Lower lobe of right lung (tissue), 2 donors: ENCODE results near the gene SCMH1. TPM values are rescaled to one million over a fixed set of nuclear protein-coding genes. Genes with fewer than 3 reads are reported as not detected.
A peak's percentile ranks its signal among the peaks of the same experiment; 100 is the strongest.

Source experiments
- ATAC-seq, 2 donors: fragments of 200-7000 bp; cut with Tn5 transposase; one replicate each; pipeline ENCODE4 v1.9.1; 2020 to 2022; ENCODE audit warnings: mild to moderate bottlenecking in 2 of 2, moderate library complexity in 2 of 2
- DNase-seq: peaks from one replicate; pipeline ENCODE4 v3.0.0-alpha.2; 2020
- H3K27ac ChIP-seq: fragments of 200-600 bp; one replicate; pipeline ENCODE4 v1.8.0; 2022
- H3K27me3 ChIP-seq: fragments of 200-600 bp; one replicate; pipeline ENCODE4 v1.8.0; 2022; ENCODE audit warnings: low read depth
- H3K36me3 ChIP-seq: fragments of 200-600 bp; one replicate; pipeline ENCODE4 v1.8.0; 2022; ENCODE audit warnings: mild to moderate bottlenecking
- H3K4me1 ChIP-seq: fragments of 200-600 bp; one replicate; pipeline ENCODE4 v1.8.0; 2022
- H3K4me3 ChIP-seq: fragments of 200-600 bp; one replicate; pipeline ENCODE4 v1.8.0; 2022; ENCODE audit warnings: mild to moderate bottlenecking
- H3K9me3 ChIP-seq: fragments of 200-600 bp; one replicate; pipeline ENCODE4 v1.8.0; 2022
- intact Hi-C: fragments of 100-400 bp; cut with DNase I; formaldehyde crosslinking; loops from one replicate; pipeline ENCODE4 v1.11.0; 2022
- total RNA-seq: library from RNA; stranded (reverse); fragmentation: NEBNext Ultra II Directional; extraction: Animal tissue kit (Norgen Biotek cat#: 25700); gene quantifications from one replicate; pipeline ENCODE4 v1.2.1, GENCODE V29; 2021
- TF ChIP-seq, protein P1 (sequence below): fragments of 200-600 bp; IDR thresholded peaks from one replicate; pipeline ENCODE4 v1.8.0; 2022; ENCODE audit warnings: antibody characterized with exemption, mild to moderate bottlenecking
- donor health status: DM: no; HTN: yes; CAD: no; lungs with severe emphysema.

The SCMH1 gene
- total RNA-seq, 1 donor from 2014 or later: 30.0 TPM

DNA sequence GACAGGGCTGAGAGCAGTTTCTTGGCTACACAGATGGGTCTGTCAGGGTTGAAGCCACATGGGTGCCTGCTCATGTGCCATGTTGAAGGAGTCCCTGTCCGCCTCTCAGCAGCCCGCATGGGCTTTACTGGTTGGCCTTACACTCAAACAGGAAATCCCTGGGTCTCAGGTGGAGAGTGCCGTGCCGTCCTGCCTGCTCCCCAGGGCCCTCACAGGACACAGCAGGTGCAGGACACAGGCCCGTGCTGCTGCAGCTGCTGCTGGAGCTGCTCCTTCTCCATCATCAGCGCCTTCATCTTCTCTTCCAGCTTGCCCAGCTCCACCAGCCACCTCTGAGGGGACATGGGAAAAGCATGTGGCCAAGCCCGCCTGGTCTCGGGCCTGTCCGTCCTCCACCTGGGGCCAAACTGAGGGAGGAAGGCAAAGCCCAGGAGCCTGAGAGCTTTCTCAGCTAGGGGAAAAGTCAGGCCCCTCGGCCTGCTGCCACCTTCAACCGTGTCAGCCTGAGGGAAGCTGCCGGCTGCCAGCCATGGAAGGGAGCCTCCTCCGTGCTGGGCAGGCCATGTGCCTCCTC lies 226.1 kb downstream of the SCMH1 start:
- H3K9me3 ChIP-seq: no peaks in the 10 kb centered on the region
- H3K4me3 ChIP-seq: no peak overlapping the region
- H3K36me3 ChIP-seq: peaks cover 23% of the 10 kb centered on the region
- TF ChIP-seq, protein P1, sequence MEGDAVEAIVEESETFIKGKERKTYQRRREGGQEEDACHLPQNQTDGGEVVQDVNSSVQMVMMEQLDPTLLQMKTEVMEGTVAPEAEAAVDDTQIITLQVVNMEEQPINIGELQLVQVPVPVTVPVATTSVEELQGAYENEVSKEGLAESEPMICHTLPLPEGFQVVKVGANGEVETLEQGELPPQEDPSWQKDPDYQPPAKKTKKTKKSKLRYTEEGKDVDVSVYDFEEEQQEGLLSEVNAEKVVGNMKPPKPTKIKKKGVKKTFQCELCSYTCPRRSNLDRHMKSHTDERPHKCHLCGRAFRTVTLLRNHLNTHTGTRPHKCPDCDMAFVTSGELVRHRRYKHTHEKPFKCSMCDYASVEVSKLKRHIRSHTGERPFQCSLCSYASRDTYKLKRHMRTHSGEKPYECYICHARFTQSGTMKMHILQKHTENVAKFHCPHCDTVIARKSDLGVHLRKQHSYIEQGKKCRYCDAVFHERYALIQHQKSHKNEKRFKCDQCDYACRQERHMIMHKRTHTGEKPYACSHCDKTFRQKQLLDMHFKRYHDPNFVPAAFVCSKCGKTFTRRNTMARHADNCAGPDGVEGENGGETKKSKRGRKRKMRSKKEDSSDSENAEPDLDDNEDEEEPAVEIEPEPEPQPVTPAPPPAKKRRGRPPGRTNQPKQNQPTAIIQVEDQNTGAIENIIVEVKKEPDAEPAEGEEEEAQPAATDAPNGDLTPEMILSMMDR: no peak
- intact Hi-C loops: no loop called here
- no peak overlapping the region for H3K27ac ChIP-seq
- ATAC-seq (no peak), DNase-seq (no peak)
- H3K27me3 ChIP-seq: no peaks in the 10 kb centered on the region
- peaks cover 15% of the 10 kb centered on the region for H3K4me1 ChIP-seq

DNA sequence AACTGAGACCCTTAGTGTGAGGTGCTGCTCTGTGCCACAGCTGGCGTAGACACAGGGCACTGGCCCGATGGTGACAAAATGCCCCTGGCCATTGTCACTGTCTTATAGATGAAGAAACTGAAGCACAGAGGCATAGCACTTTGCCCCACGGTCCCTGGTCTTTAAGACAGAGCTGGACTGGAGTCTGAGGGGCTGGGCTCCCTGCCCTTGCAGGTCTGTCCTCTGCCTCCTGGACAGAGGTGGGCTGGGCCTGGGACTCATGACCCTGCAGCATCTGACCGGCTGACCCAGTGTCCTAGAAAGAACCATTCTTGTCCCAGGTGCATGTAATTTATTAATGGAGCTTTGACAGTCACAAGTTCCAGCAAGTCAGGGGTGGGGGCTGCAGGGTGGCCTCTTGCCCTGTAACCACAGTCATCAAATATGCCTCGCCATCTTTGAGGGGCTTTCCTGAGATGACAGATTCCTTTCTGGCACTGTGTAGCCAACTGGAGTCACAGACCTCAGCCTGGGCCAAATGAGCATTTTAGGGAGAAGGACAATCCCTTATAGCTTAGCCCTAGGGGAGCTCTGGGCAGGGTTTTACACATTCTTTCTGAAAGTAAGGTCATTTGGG lies 226.7 kb downstream of the SCMH1 start:
- Histone ChIP-seq H3K4me3 (no peak overlapping the region), H3K27ac (no peak overlapping the region), H3K4me1 (peaks cover 14% of the 10 kb centered on the region), H3K27me3 (no peaks in the 10 kb centered on the region), H3K9me3 (no peaks in the 10 kb centered on the region), H3K36me3 (peaks cover 29% of the 10 kb centered on the region)
- intact Hi-C loops: no loop called here
- TF ChIP-seq, protein P1: no peak
- no peak for DNase-seq
- no peak for ATAC-seq

DNA sequence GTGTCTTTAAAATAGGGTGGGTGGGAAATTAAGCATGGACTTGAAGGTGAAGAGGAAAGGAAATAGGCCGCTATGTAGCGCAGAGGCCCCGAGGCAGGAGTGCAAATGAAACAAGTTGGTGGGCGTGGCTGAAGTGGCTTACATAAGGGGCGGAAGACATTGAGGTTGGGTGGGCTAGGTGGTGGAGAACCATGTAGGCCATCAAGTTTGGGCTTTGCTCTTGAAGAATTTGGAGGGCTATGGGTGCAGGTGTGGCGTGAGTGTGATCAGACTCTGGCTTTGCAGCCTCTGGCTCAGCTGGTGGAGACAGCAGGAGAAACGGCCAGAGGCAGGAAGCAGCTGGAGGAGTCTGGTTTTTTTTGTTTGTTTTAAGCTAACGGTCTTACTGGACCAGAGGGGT lies 227.2 kb downstream of the SCMH1 start:
- TF ChIP-seq, protein P1: no peak
- Histone ChIP-seq H3K27ac (no peak overlapping the region), H3K9me3 (no peaks in the 10 kb centered on the region), H3K4me1 (peaks cover 14% of the 10 kb centered on the region), H3K36me3 (peaks cover 34% of the 10 kb centered on the region), H3K4me3 (no peak overlapping the region), H3K27me3 (no peaks in the 10 kb centered on the region)
- no peak for DNase-seq
- no peak for ATAC-seq
- intact Hi-C loops: no loop called here

DNA sequence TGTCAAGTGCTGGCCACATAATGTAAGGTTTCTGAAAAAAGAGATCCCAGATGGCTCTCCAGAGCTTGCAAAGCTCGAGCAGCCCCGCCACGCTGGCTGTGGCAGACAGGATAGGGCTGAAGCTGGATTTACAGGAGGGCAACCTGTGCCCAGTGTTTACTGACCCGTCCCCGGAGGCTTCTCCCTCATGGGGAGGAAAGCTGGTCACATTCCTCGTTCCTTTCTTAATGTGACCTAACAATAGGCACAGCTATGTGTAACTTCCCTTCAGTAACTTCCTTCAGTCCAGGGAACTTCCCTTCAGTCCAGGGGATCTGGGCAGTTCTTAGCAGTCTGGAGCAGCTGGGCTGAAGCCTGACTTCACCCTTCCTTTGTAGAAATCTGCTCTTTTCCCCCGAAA lies 228.3 kb downstream of the SCMH1 start:
- Histone ChIP-seq H3K4me1 (peaks cover 14% of the 10 kb centered on the region), H3K4me3 (no peak overlapping the region), H3K27me3 (no peaks in the 10 kb centered on the region), H3K36me3 (peaks cover 45% of the 10 kb centered on the region), H3K27ac (peak overlapping the region; percentile 26), H3K9me3 (no peaks in the 10 kb centered on the region)
- DNase-seq (no peak), ATAC-seq (peak; percentile 57 to 71)
- intact Hi-C loops: no loop called here
- TF ChIP-seq, protein P1: no peak

DNA sequence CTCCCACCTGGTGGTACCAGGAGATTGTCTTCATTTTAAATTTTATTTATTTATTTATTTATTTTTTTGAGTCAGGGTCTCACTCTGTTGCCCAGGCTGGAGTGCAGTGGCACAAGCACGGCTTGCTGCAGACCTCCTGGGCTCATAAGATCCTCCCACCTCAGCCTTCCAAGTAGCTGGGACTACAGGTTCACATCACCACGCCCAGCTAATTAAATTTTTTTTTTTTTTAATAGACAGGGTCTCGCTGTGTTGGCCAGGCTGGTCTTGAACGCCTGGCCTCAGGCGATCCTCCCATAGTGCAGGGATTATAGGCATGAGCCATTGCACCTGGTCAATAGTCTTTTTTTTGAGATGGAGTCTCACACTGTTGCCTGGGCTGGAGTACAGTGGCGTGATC lies 229.1 kb downstream of the SCMH1 start:
- TF ChIP-seq, protein P1: no peak
- peaks cover 52% of the 10 kb centered on the region for H3K36me3 ChIP-seq
- H3K27ac ChIP-seq: no peak overlapping the region
- no peaks in the 10 kb centered on the region for H3K27me3 ChIP-seq
- DNase-seq: no peak
- no peak for ATAC-seq
- intact Hi-C loops: no loop called here
- no peak overlapping the region for H3K4me3 ChIP-seq
- no peaks in the 10 kb centered on the region for H3K9me3 ChIP-seq
- H3K4me1 ChIP-seq: peaks cover 14% of the 10 kb centered on the region
